Measurements from ENCODE around the gene MMP17. TPM values are rescaled to one million over a fixed set of nuclear protein-coding genes. Genes with fewer than 3 reads are reported as not detected.

MMP17 gene
- total RNA-seq, 4 donors from 2014 or later, result 2.6 to 23.6 (median 12.4) TPM

DNA sequence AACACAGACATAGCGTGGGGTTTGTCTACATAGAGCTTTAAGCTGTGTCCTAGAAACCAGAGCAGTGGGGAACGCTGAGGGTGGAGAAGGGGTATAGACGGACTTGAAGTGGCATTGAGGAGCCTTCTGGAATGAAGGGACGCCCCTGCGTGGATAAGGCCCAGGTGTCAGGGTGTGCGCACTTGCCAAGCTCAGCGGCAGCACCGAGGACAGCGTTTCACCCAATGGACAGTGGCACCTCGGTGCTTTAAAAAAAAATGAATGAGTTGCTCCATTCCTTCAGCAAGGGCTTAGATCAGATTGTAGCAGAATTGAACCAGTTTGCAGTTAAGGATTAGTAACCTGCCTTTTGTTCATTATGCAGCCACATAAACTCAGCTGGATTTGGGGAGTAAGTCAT lies 33.6 kb upstream of the MMP17 start:
- no peak for DNase-seq
- Histone ChIP-seq H3K4me3 (no peak overlapping the region), H3K27ac (no peak overlapping the region), H3K36me3 (peaks cover 0 to 24% (median 7%) of the 10 kb centered on the region in 4 donors), H3K27me3 (no peaks in the 10 kb centered on the region), H3K4me1 (no peaks in the 10 kb centered on the region), H3K9me3 (no peaks in the 10 kb centered on the region)
- intact Hi-C loops (cut with DNase I; ENCODE audit: low total_unique reads) (no loop called here), in situ Hi-C loops (cut with MboI; ENCODE audit: low pct_ligation_motif_present in 1 of 4, low pct_unique_long_range_greater_than_20kb in 1 of 4, low sequenced_read_pairs in 3 of 4) (no loop called here)
- WGBS, 2 donors (ENCODE audit: low coverage in 1 of 2), result 86 to 94% methylated on average over 9 to 10 of the region's 10 CpGs
- TF ChIP-seq POLR2AphosphoS5 (IDR thresholded peaks at IDR 0.05), result no peak
- TF ChIP-seq, protein P1, sequence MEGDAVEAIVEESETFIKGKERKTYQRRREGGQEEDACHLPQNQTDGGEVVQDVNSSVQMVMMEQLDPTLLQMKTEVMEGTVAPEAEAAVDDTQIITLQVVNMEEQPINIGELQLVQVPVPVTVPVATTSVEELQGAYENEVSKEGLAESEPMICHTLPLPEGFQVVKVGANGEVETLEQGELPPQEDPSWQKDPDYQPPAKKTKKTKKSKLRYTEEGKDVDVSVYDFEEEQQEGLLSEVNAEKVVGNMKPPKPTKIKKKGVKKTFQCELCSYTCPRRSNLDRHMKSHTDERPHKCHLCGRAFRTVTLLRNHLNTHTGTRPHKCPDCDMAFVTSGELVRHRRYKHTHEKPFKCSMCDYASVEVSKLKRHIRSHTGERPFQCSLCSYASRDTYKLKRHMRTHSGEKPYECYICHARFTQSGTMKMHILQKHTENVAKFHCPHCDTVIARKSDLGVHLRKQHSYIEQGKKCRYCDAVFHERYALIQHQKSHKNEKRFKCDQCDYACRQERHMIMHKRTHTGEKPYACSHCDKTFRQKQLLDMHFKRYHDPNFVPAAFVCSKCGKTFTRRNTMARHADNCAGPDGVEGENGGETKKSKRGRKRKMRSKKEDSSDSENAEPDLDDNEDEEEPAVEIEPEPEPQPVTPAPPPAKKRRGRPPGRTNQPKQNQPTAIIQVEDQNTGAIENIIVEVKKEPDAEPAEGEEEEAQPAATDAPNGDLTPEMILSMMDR (IDR thresholded peaks at IDR 0.05), result no peak
- TF ChIP-seq POLR2A (IDR thresholded peaks at IDR 0.05), result no peak
- TF ChIP-seq EP300 (IDR thresholded peaks at IDR 0.05; ENCODE audit: low read depth), result no peak

DNA sequence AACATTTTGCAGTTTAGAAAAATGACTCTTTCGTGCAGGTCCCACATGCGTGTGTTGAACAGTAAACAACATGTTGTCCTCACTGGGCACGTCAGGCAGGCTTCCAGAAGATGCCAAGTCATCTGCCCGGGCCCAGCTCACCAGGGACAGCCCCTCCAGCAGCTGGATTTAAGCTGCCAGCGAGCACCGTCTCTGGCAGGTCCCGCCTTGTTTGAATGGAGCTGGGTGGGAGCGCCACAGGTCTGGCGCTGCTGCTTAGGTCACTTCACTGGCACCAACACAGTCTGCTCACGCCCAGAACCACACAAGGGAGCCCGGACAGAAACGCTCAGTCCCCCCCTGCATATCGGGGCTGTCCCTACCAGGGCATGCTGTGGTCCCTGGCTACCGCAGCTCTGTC lies 33.1 kb upstream of the MMP17 start:
- no peak for TF ChIP-seq POLR2A (IDR thresholded peaks at IDR 0.05)
- no peak for TF ChIP-seq EP300 (IDR thresholded peaks at IDR 0.05; ENCODE audit: low read depth)
- no peak for TF ChIP-seq POLR2AphosphoS5 (IDR thresholded peaks at IDR 0.05)
- TF ChIP-seq, protein P1 (IDR thresholded peaks at IDR 0.05), result no peak
- no peak for DNase-seq
- no peaks in the 10 kb centered on the region for H3K9me3 ChIP-seq
- peaks cover 0 to 23% (median 10%) of the 10 kb centered on the region in 4 donors for H3K36me3 ChIP-seq
- H3K4me3 ChIP-seq, result no peak overlapping the region
- intact Hi-C loops (cut with DNase I; ENCODE audit: low total_unique reads), result no loop called here
- no peak overlapping the region for H3K27ac ChIP-seq
- in situ Hi-C loops (cut with MboI; ENCODE audit: low pct_ligation_motif_present in 1 of 4, low pct_unique_long_range_greater_than_20kb in 1 of 4, low sequenced_read_pairs in 3 of 4), result no loop called here
- H3K4me1 ChIP-seq, result no peaks in the 10 kb centered on the region
- H3K27me3 ChIP-seq, result no peaks in the 10 kb centered on the region
- 83% methylated on average over 13 of the region's 14 CpGs; no CpG with 5 or more reads in 1 of the 2 donors for WGBS, 2 donors (ENCODE audit: low coverage in 1 of 2)

DNA sequence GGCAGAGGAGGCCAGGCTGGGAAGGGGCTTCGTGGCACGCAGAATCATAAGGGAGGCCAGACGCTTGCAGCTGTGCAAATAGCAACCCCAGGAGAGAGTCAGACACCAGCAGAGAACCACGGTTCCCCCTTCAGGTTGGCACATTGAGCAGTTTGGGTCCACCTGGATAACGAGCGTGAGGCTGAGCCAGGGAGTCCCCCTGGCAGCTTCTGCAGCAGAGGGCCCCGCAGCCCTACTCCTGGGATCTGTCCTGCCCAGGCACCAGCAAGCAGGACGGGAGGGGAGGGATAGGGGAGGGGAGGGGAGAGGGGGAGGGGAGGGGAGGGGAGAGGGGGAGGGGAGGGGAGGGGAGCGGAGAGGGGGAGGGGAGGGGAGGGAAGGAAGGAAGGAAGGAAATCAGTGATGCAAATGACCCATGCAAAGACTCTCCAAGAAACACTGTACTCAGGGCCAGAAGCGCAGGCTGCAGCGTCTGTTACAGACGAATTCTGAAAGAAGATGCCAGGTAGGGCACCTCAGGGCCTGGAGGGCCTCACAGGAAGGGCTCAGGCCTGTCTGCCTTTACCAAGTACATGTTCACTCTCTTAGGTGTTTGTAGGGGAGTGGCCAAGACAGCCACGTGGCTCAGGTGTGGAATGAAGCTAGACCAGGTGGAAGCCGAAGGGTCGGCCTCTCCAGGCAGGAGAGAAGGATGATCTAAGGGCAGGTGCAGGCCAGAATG lies 32.3 kb upstream of the MMP17 start:
- H3K36me3 ChIP-seq, result peaks cover 0 to 20% (median 9%) of the 10 kb centered on the region in 4 donors
- no peak overlapping the region for H3K27ac ChIP-seq
- H3K4me3 ChIP-seq, result no peak overlapping the region
- no peaks in the 10 kb centered on the region for H3K4me1 ChIP-seq
- no peak for DNase-seq
- no peaks in the 10 kb centered on the region for H3K27me3 ChIP-seq
- TF ChIP-seq POLR2A (IDR thresholded peaks at IDR 0.05), result no peak
- no peak for TF ChIP-seq EP300 (IDR thresholded peaks at IDR 0.05; ENCODE audit: low read depth)
- TF ChIP-seq, protein P1 (IDR thresholded peaks at IDR 0.05), result no peak
- TF ChIP-seq POLR2AphosphoS5 (IDR thresholded peaks at IDR 0.05), result no peak
- in situ Hi-C loops (cut with MboI; ENCODE audit: low pct_ligation_motif_present in 1 of 4, low pct_unique_long_range_greater_than_20kb in 1 of 4, low sequenced_read_pairs in 3 of 4) (no loop called here), intact Hi-C loops (cut with DNase I; ENCODE audit: low total_unique reads) (no loop called here)
- H3K9me3 ChIP-seq, result no peaks in the 10 kb centered on the region
- WGBS, 2 donors (ENCODE audit: low coverage in 1 of 2), result 77 to 85% methylated on average over 5 to 12 of the region's 15 CpGs

DNA sequence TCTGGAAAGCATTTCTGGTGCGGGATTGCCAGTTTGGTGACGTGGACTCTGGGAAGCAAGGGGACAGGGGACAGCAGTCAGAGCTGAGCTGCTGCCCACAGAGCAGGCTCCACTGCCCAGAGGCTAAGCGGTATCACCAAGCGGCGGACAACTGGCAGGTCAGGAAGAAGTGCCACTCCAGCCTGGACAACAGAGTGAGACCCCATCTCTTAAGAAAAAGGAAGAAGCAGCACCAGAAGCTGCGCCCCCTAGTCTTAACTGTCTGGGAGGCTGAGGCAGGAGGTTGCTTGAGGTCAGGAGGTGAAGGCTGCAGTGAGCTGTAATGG lies 31.8 kb upstream of the MMP17 start:
- in situ Hi-C loops (cut with MboI; ENCODE audit: low pct_ligation_motif_present in 1 of 4, low pct_unique_long_range_greater_than_20kb in 1 of 4, low sequenced_read_pairs in 3 of 4) (no loop called here), intact Hi-C loops (cut with DNase I; ENCODE audit: low total_unique reads) (no loop called here)
- no peak for DNase-seq
- Histone ChIP-seq H3K27me3 (no peaks in the 10 kb centered on the region), H3K27ac (no peak overlapping the region), H3K4me1 (no peaks in the 10 kb centered on the region), H3K4me3 (no peak overlapping the region), H3K9me3 (no peaks in the 10 kb centered on the region), H3K36me3 (peaks cover 0 to 20% (median 6%) of the 10 kb centered on the region in 4 donors)
- no peak for TF ChIP-seq POLR2A (IDR thresholded peaks at IDR 0.05)
- TF ChIP-seq, protein P1 (IDR thresholded peaks at IDR 0.05), result no peak
- TF ChIP-seq EP300 (IDR thresholded peaks at IDR 0.05; ENCODE audit: low read depth), result no peak
- no peak for TF ChIP-seq POLR2AphosphoS5 (IDR thresholded peaks at IDR 0.05)
- WGBS, 2 donors (ENCODE audit: low coverage in 1 of 2), result 95% methylated on average over 6 of the region's 6 CpGs; no CpG with 5 or more reads in 1 of the 2 donors
